Gastrocnemius medialis (tissue), 4 donors: ENCODE data around the gene ANKRD34B.
"Not testable (repeated sequence)": the region's sequence is repeated elsewhere in the genome, so short reads cannot be mapped to it uniquely, and the experiment has no call there.

Experiments used
- CTCF ChIP-seq, 5 experiments: fragments of 450-650 bp in 3 of 5; fragments of 200-600 bp in 2 of 5; sonication (generic) in 2 of 5; IDR thresholded peaks in 4 of 5; conservative IDR thresholded peaks in 1 of 5; 1 replicate in 4 of 5; 2 replicates in 1 of 5; pipeline ENCODE4 v1.5.1; 2016 to 2019; ENCODE audit warnings: antibody characterized with exemption in 5 of 5, mild to moderate bottlenecking in 3 of 5, moderate library complexity in 3 of 5
- POLR2A ChIP-seq, 2 donors: fragments of 450-650 bp; IDR thresholded peaks; one replicate each; pipeline ENCODE4 v1.6.1; 2017; ENCODE audit warnings: antibody characterized with exemption in 2 of 2, mild to moderate bottlenecking in 2 of 2, moderate library complexity in 2 of 2

GRCh38 chr5:80580291-80580690 lies 10.2 kb upstream of the ANKRD34B start:
- not testable (repeated sequence) for TF ChIP-seq CTCF (IDR thresholded peaks at IDR 0.05 in 4 of 5, conservative IDR thresholded peaks at IDR 0.05 in 1 of 5); POLR2A (IDR thresholded peaks at IDR 0.05)
